ENCODE measurements around the gene GNAS.
A peak's percentile ranks its signal among the peaks of the same experiment; 100 is the strongest.
"Not testable (repeated sequence)": the region's sequence is repeated elsewhere in the genome, so short reads cannot be mapped to it uniquely, and the experiment has no call there.

The GNAS gene

DNA sequence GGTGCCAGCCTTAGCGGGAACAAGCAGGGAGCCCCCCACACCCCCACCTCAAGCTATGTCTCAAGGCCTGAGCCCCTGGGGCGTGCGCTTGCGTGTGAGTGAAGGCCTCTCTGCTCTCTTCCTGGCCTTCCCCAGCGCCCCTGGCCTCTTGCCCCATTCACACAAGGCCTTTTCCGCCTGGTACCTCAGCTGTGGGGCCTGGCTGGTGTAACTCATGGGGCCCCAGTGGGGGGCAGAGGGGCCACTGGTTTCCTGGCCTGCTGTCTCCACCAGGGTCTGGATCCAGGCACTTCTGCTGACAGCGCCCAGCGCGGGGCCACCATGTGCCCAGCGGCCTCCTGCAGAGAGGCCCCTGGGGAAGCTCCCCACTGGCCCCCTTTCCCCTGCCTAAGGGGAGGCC, 36.5 kb upstream of the GNAS start:
- H3K36me3 ChIP-seq (ENCODE audit: low read depth): peaks cover 9% of the 10 kb centered on the region
- no peak for ATAC-seq (ENCODE audit: low read depth)
- DNase-seq (ENCODE audit: low spot score): no peak
- no peaks in the 10 kb centered on the region for H3K4me1 ChIP-seq (ENCODE audit: insufficient read depth, poor library complexity, severe bottlenecking)
- no peaks in the 10 kb centered on the region for H3K9me3 ChIP-seq (ENCODE audit: severe bottlenecking)
- H3K27me3 ChIP-seq (ENCODE audit: insufficient read depth, poor library complexity, severe bottlenecking): no peaks in the 10 kb centered on the region
- H3K27ac ChIP-seq (ENCODE audit: poor library complexity, severe bottlenecking): no peak overlapping the region
- TF ChIP-seq, protein P1, sequence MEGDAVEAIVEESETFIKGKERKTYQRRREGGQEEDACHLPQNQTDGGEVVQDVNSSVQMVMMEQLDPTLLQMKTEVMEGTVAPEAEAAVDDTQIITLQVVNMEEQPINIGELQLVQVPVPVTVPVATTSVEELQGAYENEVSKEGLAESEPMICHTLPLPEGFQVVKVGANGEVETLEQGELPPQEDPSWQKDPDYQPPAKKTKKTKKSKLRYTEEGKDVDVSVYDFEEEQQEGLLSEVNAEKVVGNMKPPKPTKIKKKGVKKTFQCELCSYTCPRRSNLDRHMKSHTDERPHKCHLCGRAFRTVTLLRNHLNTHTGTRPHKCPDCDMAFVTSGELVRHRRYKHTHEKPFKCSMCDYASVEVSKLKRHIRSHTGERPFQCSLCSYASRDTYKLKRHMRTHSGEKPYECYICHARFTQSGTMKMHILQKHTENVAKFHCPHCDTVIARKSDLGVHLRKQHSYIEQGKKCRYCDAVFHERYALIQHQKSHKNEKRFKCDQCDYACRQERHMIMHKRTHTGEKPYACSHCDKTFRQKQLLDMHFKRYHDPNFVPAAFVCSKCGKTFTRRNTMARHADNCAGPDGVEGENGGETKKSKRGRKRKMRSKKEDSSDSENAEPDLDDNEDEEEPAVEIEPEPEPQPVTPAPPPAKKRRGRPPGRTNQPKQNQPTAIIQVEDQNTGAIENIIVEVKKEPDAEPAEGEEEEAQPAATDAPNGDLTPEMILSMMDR (IDR thresholded peaks at IDR 0.05; ENCODE audit: poor library complexity, severe bottlenecking): no peak
- no peak overlapping the region for H3K4me3 ChIP-seq (ENCODE audit: severe bottlenecking)

DNA sequence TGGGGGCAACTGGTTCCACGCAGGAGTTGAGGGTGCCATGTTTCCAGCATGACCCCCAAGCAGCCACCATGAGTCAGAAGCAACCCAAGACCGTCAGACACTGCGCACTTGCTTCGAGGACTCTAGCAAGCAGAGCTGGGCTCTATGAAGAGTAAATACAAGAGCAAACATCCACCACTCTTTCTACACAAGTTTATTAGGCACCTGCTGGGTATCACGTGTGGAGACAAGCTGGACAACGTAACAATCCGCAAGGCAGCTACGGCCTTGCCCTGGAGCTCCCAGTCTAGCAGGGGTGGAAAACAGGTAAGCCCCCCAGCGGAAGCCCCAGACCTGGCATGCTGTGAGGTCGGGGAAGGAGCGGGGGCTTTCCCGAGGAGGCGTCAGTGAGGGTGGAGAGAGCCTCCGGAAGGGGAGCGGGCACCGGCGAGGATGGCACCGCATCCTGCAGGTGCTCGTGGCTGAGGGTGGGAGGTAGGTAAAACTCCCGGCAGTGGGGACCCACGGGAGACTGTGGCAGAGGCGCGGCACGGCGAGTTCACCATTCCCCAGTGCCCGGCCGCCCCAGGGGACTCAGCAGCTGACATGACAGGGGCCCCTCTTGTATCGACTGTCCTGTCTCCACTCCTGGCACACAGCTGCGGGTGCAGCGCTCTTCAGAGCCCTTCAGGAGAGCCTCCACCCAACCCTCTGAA, 35.4 kb upstream of the GNAS start:
- no peak for DNase-seq (ENCODE audit: low spot score)
- Histone ChIP-seq H3K27ac (ENCODE audit: poor library complexity, severe bottlenecking) (no peak overlapping the region), H3K4me3 (ENCODE audit: severe bottlenecking) (no peak overlapping the region), H3K27me3 (ENCODE audit: insufficient read depth, poor library complexity, severe bottlenecking) (no peaks in the 10 kb centered on the region), H3K4me1 (ENCODE audit: insufficient read depth, poor library complexity, severe bottlenecking) (no peaks in the 10 kb centered on the region), H3K36me3 (ENCODE audit: low read depth) (peaks cover 9% of the 10 kb centered on the region), H3K9me3 (ENCODE audit: severe bottlenecking) (no peaks in the 10 kb centered on the region)
- ATAC-seq (ENCODE audit: low read depth): no peak
- TF ChIP-seq, protein P1 (IDR thresholded peaks at IDR 0.05; ENCODE audit: poor library complexity, severe bottlenecking): no peak

GRCh38 chr20:58817748-58818147, 34.8 kb upstream of the GNAS start:
- DNase-seq (ENCODE audit: low spot score) (no peak), ATAC-seq (ENCODE audit: low read depth) (no peak)
- Histone ChIP-seq H3K36me3 (ENCODE audit: low read depth) (peaks cover 9% of the 10 kb centered on the region), H3K27ac (ENCODE audit: poor library complexity, severe bottlenecking) (no peak overlapping the region), H3K9me3 (ENCODE audit: severe bottlenecking) (no peaks in the 10 kb centered on the region), H3K27me3 (ENCODE audit: insufficient read depth, poor library complexity, severe bottlenecking) (no peaks in the 10 kb centered on the region), H3K4me3 (ENCODE audit: severe bottlenecking) (no peak overlapping the region), H3K4me1 (ENCODE audit: insufficient read depth, poor library complexity, severe bottlenecking) (no peaks in the 10 kb centered on the region)
- TF ChIP-seq, protein P1 (IDR thresholded peaks at IDR 0.05; ENCODE audit: poor library complexity, severe bottlenecking): no peak

DNA sequence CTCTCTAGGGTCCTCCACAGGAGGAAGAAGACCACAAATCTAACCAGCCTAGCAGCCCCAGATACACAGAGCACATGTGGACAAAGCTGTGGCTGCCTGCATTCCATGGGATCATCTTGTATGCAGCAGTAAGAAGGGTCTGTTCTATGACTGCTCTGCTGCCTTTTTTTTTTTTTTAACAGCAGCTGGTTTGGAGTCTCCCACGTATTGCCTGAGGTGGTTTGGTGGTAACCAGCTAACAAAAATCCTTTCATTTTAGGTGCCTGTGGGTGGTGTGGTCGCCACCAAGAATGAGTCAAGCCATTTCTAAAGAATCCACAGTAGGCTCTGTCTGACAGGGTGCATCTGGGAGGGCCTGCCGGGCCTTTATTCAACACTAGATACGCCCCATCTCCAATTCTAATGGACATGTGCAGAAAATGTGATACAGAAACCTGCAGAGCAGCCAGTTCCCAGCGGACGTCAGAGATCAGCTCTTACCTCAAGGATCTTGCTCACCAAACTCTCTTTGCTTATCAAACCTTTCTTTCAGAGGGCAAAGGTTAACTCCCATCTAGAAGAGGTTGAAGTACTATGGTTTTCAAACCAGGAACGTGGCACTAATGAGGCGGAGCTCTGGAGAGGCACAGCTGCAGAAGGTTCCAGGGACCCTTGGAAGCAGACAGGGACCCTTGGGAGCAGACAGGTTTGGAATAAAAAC, 33.8 kb upstream of the GNAS start:
- Histone ChIP-seq H3K4me3 (ENCODE audit: severe bottlenecking) (no peak overlapping the region), H3K4me1 (ENCODE audit: insufficient read depth, poor library complexity, severe bottlenecking) (no peaks in the 10 kb centered on the region), H3K27me3 (ENCODE audit: insufficient read depth, poor library complexity, severe bottlenecking) (no peaks in the 10 kb centered on the region), H3K9me3 (ENCODE audit: severe bottlenecking) (no peaks in the 10 kb centered on the region), H3K27ac (ENCODE audit: poor library complexity, severe bottlenecking) (no peak overlapping the region), H3K36me3 (ENCODE audit: low read depth) (peaks cover 16% of the 10 kb centered on the region)
- ATAC-seq (ENCODE audit: low read depth) (peak; percentile 52), DNase-seq (ENCODE audit: low spot score) (no peak)
- TF ChIP-seq, protein P1 (IDR thresholded peaks at IDR 0.05; ENCODE audit: poor library complexity, severe bottlenecking): no peak

- no peak for DNase-seq (ENCODE audit: low spot score)
- Histone ChIP-seq H3K27ac (ENCODE audit: poor library complexity, severe bottlenecking) (no peak overlapping the region), H3K36me3 (ENCODE audit: low read depth) (peaks cover 28% of the 10 kb centered on the region), H3K4me3 (ENCODE audit: severe bottlenecking) (no peak overlapping the region), H3K9me3 (ENCODE audit: severe bottlenecking) (no peaks in the 10 kb centered on the region), H3K4me1 (ENCODE audit: insufficient read depth, poor library complexity, severe bottlenecking) (no peaks in the 10 kb centered on the region), H3K27me3 (ENCODE audit: insufficient read depth, poor library complexity, severe bottlenecking) (no peaks in the 10 kb centered on the region)
- TF ChIP-seq, protein P1 (IDR thresholded peaks at IDR 0.05; ENCODE audit: poor library complexity, severe bottlenecking): no peak
- no peak for ATAC-seq (ENCODE audit: low read depth)
These were observed 32.6 kb upstream of the GNAS start for GRCh38 chr20:58819921-58820320.

DNA sequence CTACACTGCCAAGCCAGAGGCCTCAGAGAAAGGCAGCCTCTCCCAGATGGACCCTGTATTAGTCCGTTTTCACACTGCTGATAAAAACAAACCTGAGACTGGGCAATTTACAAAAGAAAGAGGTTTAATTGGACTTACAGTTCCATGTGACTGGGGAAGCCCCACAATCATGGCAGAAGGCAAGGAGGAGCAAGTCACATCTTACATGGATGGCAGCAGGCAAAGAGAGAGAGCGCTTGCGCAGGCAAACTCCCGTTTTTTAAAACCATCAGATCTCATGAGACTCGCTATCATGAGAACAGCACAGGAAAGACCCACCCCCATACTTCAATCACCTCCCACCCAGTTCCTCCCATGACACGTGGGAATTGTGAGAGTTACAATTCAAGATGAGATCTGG, 32.0 kb upstream of the GNAS start:
- H3K4me3 ChIP-seq (ENCODE audit: severe bottlenecking); H3K4me1 ChIP-seq (ENCODE audit: insufficient read depth, poor library complexity, severe bottlenecking); H3K27me3 ChIP-seq (ENCODE audit: insufficient read depth, poor library complexity, severe bottlenecking); H3K9me3 ChIP-seq (ENCODE audit: severe bottlenecking); ATAC-seq (ENCODE audit: low read depth); DNase-seq (ENCODE audit: low spot score); H3K27ac ChIP-seq (ENCODE audit: poor library complexity, severe bottlenecking): not testable (repeated sequence)
- peaks cover 32% of the 10 kb centered on the region for H3K36me3 ChIP-seq (ENCODE audit: low read depth)

All from RWPE2 (cell line).